Esophagus muscularis mucosa (tissue), 4 donors: ENCODE results near the gene MAMDC2. TPM values are rescaled to one million over a fixed set of nuclear protein-coding genes. Genes with fewer than 3 reads are reported as not detected.

Experiments used
- DNase-seq: peaks from one replicate; pipeline ENCODE4 v3.0.0-alpha.2; 2017; ENCODE audit errors: extremely low spot score
- H3K27ac ChIP-seq, 4 donors: fragments of 200-600 bp; sonication (generic); replicated peaks in 1 of 4; 1 replicate in 3 of 4; 2 replicates in 1 of 4; pipeline ENCODE4 v1.5.1; 2016 to 2019; ENCODE audit warnings: mild to moderate bottlenecking in 1 of 4
- H3K27me3 ChIP-seq, 4 donors: fragments of 200-600 bp; sonication (generic); one replicate each; pipeline versions ENCODE4 v1.5.1 to v1.6.0; 2016 to 2019
- H3K36me3 ChIP-seq, 4 donors: fragments of 200-600 bp; sonication (generic); one replicate each; pipeline ENCODE4 v1.5.1; 2016 to 2019
- H3K4me1 ChIP-seq, 4 donors: fragments of 200-600 bp; sonication (generic); one replicate each; pipeline ENCODE4 v1.5.1; 2016 to 2019
- H3K4me3 ChIP-seq, 4 donors: fragments of 200-600 bp; sonication (generic); 1 replicate in 2 of 4; 2 replicates in 2 of 4; pipeline ENCODE4 v1.5.1; 2016 to 2019; ENCODE audit warnings: mild to moderate bottlenecking in 4 of 4, moderate library complexity in 1 of 4
- H3K9me3 ChIP-seq, 4 donors: fragments of 200-600 bp; sonication (generic); 1 replicate in 3 of 4; 2 replicates in 1 of 4; pipeline ENCODE4 v1.5.1; 2016 to 2019
- EP300 ChIP-seq: sonication (generic); formaldehyde crosslinking; IDR thresholded peaks from one replicate; pipeline ENCODE4 v1.6.1; 2017; ENCODE audit warnings: antibody characterized with exemption
- POLR2A ChIP-seq: fragments of 450-650 bp; IDR thresholded peaks from one replicate; pipeline ENCODE4 v1.6.1; 2017; ENCODE audit warnings: antibody characterized with exemption, moderate library complexity, mild to moderate bottlenecking, low read depth
- POLR2AphosphoS5 ChIP-seq, 2 donors: sonication (generic); formaldehyde crosslinking; IDR thresholded peaks; one replicate each; pipeline ENCODE4 v1.6.1; 2017; ENCODE audit warnings: antibody characterized with exemption in 2 of 2
- WGBS: methylation state at CpG from one replicate; pipeline ENCODE4 v1.1.5; 2018; 5-methylcytosine and 5-hydroxymethylcytosine counted together
- intact Hi-C: fragments of 100-400 bp; cut with DNase I; formaldehyde crosslinking; loops from one replicate; pipeline ENCODE4 v1.15.1; 2023
- total RNA-seq, 4 donors: library from RNA; depleted of rRNA; stranded (reverse); fragments of >200 nt; gene quantifications; one replicate each; pipeline versions ENCODE4 v1.1.0 to v1.2.1, GENCODE V29; 2016
- TF ChIP-seq, protein P1 (sequence below), 3 experiments: fragments of 200-600 bp in 2 of 3; fragments of 450-650 bp in 1 of 3; sonication (generic) in 2 of 3; IDR thresholded peaks; one replicate each; pipeline ENCODE4 v1.5.1; 2017 to 2019; ENCODE audit warnings: antibody characterized with exemption in 3 of 3, mild to moderate bottlenecking in 2 of 3, moderate library complexity in 1 of 3

Gene MAMDC2
- total RNA-seq, 4 donors from 2014 or later, result 115 to 147 (median 126) TPM

- H3K27ac ChIP-seq, result peak overlapping the region; percentile 91 to 96 (median 94)
- H3K4me1 ChIP-seq, result peaks cover 34 to 100% (median 100%) of the 10 kb centered on the region in 4 donors
- TF ChIP-seq EP300 (no peak), POLR2A (no peak), POLR2AphosphoS5 (IDR thresholded peaks at IDR 0.05) (no peak)
- TF ChIP-seq, protein P1, sequence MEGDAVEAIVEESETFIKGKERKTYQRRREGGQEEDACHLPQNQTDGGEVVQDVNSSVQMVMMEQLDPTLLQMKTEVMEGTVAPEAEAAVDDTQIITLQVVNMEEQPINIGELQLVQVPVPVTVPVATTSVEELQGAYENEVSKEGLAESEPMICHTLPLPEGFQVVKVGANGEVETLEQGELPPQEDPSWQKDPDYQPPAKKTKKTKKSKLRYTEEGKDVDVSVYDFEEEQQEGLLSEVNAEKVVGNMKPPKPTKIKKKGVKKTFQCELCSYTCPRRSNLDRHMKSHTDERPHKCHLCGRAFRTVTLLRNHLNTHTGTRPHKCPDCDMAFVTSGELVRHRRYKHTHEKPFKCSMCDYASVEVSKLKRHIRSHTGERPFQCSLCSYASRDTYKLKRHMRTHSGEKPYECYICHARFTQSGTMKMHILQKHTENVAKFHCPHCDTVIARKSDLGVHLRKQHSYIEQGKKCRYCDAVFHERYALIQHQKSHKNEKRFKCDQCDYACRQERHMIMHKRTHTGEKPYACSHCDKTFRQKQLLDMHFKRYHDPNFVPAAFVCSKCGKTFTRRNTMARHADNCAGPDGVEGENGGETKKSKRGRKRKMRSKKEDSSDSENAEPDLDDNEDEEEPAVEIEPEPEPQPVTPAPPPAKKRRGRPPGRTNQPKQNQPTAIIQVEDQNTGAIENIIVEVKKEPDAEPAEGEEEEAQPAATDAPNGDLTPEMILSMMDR (IDR thresholded peaks at IDR 0.05), result no peak
- no peaks in the 10 kb centered on the region for H3K36me3 ChIP-seq
- intact Hi-C loops, result no loop called here
- no peaks in the 10 kb centered on the region for H3K27me3 ChIP-seq
- 59% methylated on average over 3 of the region's 3 CpGs for WGBS
- H3K4me3 ChIP-seq, result no peak overlapping the region
- peak; percentile 24 for DNase-seq
- H3K9me3 ChIP-seq, result no peaks in the 10 kb centered on the region
These were observed 10.9 kb downstream of the MAMDC2 start for GRCh38 chr9:70054521-70054920.

- no peaks in the 10 kb centered on the region for H3K36me3 ChIP-seq
- TF ChIP-seq, protein P1 (IDR thresholded peaks at IDR 0.05), result no peak
- TF ChIP-seq EP300, result no peak
- no peak for TF ChIP-seq POLR2A
- TF ChIP-seq POLR2AphosphoS5 (IDR thresholded peaks at IDR 0.05), result peak in 1 of 2 donors; percentile 16
- no peaks in the 10 kb centered on the region for H3K9me3 ChIP-seq
- no peaks in the 10 kb centered on the region for H3K27me3 ChIP-seq
- H3K4me1 ChIP-seq, result peaks cover 23 to 100% (median 100%) of the 10 kb centered on the region in 4 donors
- H3K4me3 ChIP-seq, result peak overlapping the region in 1 of 4 donors; percentile 5
- no peak for DNase-seq
- WGBS, result 33% methylated on average over 3 of the region's 3 CpGs
- peak overlapping the region; percentile 91 to 96 (median 94) for H3K27ac ChIP-seq
- intact Hi-C loops, result no loop called here
These were observed 12.0 kb downstream of the MAMDC2 start for GRCh38 chr9:70055406-70056210.

DNA sequence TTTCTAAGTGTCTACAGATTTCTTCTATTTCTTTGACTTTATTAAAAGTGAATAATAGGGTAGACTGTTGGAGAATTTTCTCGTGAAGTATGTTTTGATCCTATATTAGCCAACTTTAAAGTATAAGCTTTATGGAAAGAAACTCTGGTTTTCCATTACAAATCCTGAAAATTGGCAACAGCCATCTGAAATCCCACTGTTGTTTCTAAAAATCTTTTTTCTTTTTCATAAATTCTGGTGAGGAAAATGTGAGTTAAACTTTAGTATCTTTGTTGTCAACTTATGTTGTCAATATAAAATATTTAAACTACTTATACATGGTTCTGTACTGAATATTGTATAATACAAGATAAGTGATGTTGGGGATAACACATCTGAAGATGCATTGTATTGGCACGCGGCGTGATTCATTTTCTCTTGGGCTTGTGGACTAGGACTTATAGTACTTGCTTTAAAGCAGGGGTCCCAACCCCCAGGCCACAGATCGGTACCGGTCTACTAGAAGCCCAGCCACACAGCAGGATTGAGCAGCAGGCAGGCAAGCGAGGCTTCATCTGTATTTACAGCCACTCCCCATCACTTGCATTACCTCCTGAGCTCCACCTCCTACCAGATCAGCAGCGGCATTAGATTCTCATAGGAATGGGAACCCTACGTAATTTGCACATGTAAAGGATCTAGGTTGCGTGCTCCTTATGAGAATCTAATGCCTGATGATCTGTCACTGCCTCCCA is 12.7 kb downstream of the MAMDC2 start:
- Histone ChIP-seq H3K27ac (peak overlapping the region; percentile 91 to 96 (median 94)), H3K27me3 (no peaks in the 10 kb centered on the region), H3K4me1 (peaks cover 17 to 100% (median 99%) of the 10 kb centered on the region in 4 donors), H3K36me3 (peaks cover 0 to 6% (median 0%) of the 10 kb centered on the region in 4 donors), H3K9me3 (no peaks in the 10 kb centered on the region), H3K4me3 (peak overlapping the region in 1 of 4 donors; percentile 5)
- TF ChIP-seq, protein P1 (IDR thresholded peaks at IDR 0.05), result no peak
- TF ChIP-seq EP300 (no peak), POLR2AphosphoS5 (IDR thresholded peaks at IDR 0.05) (no peak), POLR2A (no peak)
- no peak for DNase-seq
- WGBS, result 74% methylated on average over 10 of the region's 10 CpGs
- intact Hi-C loops, result no loop called here

- Histone ChIP-seq H3K27ac (peak overlapping the region; percentile 91 to 96 (median 94)), H3K36me3 (peaks cover 0 to 7% (median 0%) of the 10 kb centered on the region in 4 donors), H3K27me3 (no peaks in the 10 kb centered on the region), H3K9me3 (no peaks in the 10 kb centered on the region), H3K4me3 (no peak overlapping the region), H3K4me1 (peaks cover 6 to 100% (median 96%) of the 10 kb centered on the region in 4 donors)
- TF ChIP-seq POLR2AphosphoS5 (IDR thresholded peaks at IDR 0.05), result peak in 1 of 2 donors; percentile 36
- no peak for TF ChIP-seq EP300
- intact Hi-C loops, result no loop called here
- WGBS, result 19% methylated on average over 3 of the region's 3 CpGs
- no peak for DNase-seq
These were observed 15.0 kb downstream of the MAMDC2 start for GRCh38 chr9:70058569-70059116.
